ENCODE data around the gene KLHL25.

- TF ChIP-seq SP1 (IDR thresholded peaks at IDR 0.05) (no peak), CTCF (IDR thresholded peaks at IDR 0.05; ENCODE audit: low read depth, low read length, missing input control) (no peak), REST (IDR thresholded peaks at IDR 0.05) (no peak), TAF1 (conservative IDR thresholded peaks at IDR 0.05) (no peak), MAX (IDR thresholded peaks at IDR 0.05) (no peak), RXRA (IDR thresholded peaks at IDR 0.05) (no peak), RAD21 (IDR thresholded peaks at IDR 0.05) (no peak), EGR1 (IDR thresholded peaks at IDR 0.05; ENCODE audit: low read depth in 2 of 2) (no peak), GABPA (IDR thresholded peaks at IDR 0.05 in 1 of 2, conservative IDR thresholded peaks at IDR 0.05 in 1 of 2) (no peak), FOXA1 (IDR thresholded peaks at IDR 0.05) (no peak)
These were observed 78.5 kb downstream of the KLHL25 start for GRCh38 chr15:85716261-85716660.
